A673 (cell line): ENCODE measurements around the gene OXNAD1.

Source experiments
- CTCF ChIP-seq: fragments of 300-800, 200-600 bp; sonication (generic); conservative IDR thresholded peaks from 2 replicates; pipeline ENCODE4 v1.5.1; 2017; ENCODE audit warnings: low read depth, mild to moderate bottlenecking, antibody characterized with exemption, low read length, moderate library complexity, mixed read lengths
- EZH2 ChIP-seq: fragments of 200-600 bp; sonication (generic); IDR thresholded peaks from 2 replicates; pipeline ENCODE4 v1.6.1; 2017; ENCODE audit warnings: borderline replicate concordance, low read depth, mild to moderate bottlenecking, mixed read lengths, antibody characterized with exemption, low read length; ENCODE audit not compliant: poor library complexity, severe bottlenecking

GRCh38 chr3:16286751-16287543, 21.9 kb downstream of the OXNAD1 start:
- TF ChIP-seq CTCF (no peak), EZH2 (no peak)
